NCI-H2196 (cell line): ENCODE measurements around the gene GIGYF2.
"Not testable (repeated sequence)": the region's sequence is repeated elsewhere in the genome, so short reads cannot be mapped to it uniquely, and the experiment has no call there.

Source experiments
- DNase-seq: peaks from one replicate; lab custom pipeline; 2025; ENCODE audit not compliant: unreplicated experiment; lab: John Stamatoyannopoulos, UW

Gene GIGYF2

DNA sequence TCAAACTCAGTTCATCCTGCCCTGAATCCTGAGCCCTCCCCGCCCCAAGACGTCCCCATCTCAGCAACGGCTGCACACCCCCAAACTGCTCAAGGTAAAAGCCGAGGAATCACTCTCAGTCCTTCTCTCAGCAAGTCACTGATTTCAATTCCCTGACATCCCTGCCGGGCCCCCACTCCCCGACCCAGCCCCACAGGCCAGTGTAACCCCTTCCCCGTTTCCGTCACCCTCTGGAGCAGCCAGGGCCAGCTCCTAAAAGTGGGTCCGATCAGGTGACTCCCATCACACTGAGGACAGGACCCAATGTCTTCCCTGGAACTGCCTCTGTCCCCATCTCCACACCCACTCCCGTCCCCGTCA is 193.4 kb downstream of the GIGYF2 start:
- DNase-seq, result no peak

DNA sequence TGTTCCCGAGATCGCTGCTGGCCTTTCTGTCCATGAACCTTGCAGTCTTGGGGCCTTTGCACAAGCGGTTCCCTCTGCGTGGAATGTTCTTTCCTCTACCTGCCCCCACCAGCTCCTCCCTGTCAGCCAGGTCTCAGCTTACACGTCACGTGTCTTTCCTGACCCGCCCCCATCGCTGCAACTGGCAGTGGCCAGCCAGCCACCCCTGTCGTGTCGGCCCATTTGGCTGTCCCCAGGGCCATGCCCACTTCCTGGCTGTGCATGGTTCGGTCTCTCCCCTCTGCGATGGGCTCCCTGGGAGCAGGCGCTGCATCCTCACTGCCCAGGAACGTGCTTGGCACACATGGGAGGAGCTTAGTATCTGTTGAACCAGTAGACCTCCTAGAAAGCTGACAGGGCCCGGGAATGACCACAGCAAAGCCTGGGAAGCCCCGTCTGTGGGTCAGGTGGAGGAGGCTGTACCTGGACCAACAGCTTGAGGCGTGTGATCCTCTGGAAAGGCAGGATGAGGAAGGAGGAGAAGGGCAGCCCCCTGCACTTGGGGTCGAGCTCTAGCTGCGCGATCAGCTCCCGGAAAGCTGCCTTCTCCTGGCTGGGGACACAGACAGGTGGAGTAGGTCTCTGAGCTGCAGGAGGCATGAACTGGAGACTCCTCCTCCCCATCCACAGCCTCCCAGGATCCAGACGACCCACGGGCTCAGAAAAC is 193.9 kb downstream of the GIGYF2 start:
- DNase-seq, result peak; percentile 73

DNA sequence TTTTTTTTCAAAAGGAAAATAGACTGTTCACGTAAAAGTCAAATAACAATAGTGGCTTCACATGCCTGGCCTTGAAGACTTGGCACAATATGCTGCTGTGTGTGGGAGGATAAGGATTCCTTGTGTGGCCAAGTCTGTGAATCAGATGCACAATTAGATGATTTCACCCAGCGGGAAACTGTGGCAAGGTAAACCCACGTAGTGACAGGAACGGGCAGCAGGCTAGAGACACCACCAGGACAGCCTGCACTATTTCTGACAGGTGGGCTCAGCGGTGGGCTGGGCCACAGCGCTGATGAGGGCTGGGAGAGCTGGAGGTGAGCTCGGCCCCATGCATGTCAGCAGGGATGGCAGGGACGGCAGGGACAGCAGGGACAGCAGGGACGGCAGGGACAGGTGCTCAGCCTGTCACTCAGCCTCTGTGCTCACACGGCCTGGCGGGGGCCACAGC is 194.5 kb downstream of the GIGYF2 start:
- DNase-seq, result no peak

DNA sequence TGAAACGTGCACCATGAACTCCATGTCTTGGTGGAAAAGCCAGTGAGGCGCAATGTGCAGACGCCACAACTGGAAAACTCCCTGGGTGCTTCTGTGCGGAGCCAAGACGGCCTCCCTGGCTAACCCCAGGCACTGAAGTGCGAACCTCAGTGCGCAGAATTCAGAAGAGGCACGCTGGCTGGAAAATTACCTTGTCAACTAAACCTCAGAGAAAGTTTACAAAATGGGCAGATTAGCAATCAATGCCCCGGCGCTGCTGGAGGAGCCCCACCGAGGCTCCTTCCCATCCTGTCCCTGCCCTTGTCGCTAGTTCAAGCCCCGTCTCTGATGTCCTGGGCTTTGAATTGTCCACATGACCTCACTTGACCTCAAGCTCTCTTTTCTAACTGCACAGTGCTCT is 195.1 kb downstream of the GIGYF2 start:
- no peak for DNase-seq

DNA sequence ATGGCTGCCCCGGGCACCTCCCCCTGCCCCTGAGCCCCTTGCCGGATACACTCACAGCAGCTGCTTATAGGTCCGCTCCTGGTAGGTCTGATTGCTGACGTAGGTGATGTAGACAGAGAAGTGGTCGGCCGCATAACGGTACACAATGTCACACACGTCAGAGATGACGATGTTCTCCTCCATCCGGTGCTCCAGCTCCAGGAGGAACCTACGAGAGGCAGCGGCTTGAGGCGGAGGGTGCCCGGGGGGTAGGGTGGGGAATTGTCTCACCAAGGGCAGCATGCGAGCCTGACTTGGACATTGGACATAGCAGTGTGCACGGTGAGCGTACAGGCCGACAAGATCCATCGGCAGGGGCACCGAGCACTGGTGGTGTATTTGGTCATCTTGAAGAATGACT is 195.7 kb downstream of the GIGYF2 start:
- DNase-seq, result no peak

DNA sequence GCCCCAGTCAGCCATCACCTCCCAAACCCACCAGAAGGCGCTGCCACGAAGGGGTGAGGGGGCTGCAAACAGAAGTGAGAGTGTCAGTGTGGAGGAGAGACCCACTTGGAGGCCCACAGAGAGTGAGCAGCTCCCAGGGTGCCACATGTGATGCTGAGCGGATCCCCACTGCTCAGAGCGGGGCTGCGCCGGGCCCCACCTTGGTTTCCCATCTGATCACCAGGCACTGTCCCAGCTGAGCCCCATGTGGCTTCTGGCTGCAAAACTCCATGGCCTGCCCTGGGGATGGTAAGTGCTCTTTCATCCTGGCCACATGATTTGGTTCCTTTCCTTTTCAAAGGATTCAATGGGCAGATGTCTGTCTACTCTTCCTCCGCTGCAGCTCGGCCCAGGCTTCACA is 196.7 kb downstream of the GIGYF2 start:
- DNase-seq, result no peak

DNA sequence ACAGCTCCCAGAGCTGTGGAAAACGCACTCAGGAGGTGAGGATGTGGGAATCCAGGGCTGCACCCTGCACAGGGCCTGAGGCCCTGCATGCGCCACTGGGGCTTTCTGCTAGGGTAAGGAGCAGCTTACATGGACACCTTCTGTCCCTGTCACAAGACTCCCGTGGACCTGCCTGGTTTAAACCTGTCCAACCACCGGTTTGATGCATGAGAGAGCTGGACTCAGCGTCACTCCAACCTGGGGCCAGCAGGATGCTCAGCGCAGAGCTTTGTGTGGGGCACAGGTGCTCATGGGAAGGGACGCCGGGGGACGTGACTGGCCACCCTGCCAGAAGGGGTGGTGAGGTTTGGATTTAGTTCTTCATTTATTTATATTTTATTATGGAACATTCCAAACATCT is 197.1 kb downstream of the GIGYF2 start:
- DNase-seq, result no peak

DNA sequence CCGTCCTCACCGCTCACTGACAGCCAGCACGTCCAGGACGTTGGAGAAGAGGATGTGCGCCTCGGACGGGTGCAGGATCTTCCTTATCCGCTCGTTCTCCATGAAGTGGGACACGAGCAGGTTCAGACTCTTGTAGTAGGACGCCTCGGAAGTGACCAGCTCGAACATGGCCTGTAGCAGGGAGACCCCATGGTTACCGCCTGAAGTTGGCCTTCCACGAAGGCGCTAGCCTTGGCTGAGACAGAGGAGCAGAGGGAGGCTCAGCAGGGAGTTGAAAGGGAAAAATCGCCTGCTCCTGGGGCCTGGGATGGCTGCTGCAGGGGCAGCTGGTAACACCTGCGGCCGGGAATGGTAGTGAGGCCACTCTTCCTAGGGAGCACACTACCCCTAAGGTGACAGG is 197.6 kb downstream of the GIGYF2 start:
- DNase-seq, result no peak

DNA sequence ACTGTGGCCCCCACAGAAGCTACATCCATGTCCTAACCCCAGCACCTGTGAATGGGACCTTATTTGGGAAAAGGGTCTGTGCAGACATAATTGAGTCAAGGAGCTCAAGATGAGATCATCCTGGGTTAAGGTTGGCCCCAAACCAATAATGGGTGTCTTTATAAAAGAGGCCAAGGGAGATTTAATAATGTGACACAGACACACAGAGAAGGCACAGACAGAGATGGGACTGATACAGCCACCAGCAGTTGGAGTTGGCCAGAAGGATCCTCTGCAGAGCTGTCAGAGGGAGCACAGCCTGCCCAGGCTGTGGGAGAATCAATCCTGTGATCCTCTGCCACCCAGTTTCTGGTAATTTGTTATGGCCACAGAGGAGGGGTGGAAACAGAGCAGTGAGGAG is 199.0 kb downstream of the GIGYF2 start:
- DNase-seq, result no peak

DNA sequence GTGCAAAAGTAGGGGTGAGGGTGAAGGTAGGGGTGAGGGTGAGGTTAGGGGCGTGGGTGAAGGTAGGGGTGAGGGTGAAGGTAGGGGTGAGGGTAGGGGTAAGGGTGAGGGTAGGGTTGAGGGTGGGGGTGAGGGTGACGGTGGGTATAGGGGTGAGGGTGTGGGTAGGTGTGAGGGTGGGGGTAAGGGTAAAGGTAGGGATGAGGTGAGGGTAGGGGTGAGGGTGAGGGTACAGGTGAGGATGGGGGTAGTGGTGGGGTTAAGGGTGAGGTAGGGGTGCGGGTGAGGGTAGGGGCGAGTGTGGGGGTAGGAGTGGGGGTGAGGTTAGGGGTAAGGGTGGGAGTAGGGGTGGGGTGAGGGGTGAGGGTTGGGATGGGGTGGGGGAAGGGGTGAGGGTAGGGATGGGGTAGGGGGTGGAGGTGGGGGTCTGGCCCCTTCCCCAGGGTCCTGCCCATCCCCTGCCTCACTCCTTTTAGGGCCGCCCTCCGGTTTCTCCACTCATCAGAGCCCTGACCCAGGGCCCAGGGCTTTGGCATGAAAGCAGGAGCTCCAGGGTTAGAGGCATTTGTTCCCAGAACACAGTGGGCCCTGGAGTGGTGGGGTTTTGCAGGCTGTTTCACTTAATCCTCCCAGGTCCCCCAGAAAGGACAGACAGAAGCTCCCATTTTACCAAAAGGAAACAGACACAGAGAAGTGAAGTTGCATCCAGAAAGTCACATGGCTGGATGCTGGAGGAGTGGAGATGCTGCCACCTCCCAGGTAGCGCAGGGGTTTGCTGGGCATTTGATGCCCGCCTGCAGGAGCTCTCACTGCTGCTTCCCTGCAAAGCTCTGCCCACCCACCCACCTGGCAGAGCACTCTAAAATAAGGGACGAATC is 199.8 kb downstream of the GIGYF2 start:
- DNase-seq, result no peak

DNA sequence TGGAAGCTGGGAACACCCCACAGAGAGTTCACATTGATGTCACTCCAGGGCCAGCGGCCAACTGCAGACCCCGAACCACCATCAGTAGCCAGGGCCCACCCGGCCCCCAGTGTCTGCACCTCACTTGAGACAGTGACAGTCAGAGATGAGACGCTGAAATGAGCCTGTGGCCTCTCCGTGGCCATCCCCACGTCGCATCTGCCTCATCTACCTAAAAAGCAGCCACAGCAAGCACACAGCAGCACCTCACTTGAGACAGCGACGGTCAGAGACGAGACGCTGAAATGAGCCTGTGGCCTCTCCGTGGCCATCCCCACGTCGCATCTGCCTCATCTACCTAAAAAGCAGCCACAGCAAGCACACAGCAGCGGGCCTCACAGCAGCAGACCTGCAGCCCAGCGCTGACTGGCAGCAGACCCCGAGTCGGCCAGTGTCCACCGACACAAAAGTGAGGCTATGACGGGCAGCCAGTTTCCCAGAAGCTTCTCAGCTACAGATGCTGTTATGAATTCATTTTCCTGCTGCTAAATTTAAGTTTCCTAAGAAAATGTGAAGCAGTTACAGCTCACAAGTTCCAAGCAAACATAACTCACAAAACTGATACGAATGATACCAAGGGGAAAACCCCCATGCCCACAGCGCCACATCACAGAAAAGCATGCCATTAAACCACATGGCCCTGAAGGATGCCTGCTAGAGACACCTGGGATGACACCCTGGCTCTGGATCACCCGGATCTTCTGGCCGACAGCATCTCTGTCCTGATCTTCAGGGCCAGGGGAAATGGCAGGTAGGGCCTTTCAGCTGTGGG is 200.7 kb downstream of the GIGYF2 start:
- DNase-seq, result no peak

DNA sequence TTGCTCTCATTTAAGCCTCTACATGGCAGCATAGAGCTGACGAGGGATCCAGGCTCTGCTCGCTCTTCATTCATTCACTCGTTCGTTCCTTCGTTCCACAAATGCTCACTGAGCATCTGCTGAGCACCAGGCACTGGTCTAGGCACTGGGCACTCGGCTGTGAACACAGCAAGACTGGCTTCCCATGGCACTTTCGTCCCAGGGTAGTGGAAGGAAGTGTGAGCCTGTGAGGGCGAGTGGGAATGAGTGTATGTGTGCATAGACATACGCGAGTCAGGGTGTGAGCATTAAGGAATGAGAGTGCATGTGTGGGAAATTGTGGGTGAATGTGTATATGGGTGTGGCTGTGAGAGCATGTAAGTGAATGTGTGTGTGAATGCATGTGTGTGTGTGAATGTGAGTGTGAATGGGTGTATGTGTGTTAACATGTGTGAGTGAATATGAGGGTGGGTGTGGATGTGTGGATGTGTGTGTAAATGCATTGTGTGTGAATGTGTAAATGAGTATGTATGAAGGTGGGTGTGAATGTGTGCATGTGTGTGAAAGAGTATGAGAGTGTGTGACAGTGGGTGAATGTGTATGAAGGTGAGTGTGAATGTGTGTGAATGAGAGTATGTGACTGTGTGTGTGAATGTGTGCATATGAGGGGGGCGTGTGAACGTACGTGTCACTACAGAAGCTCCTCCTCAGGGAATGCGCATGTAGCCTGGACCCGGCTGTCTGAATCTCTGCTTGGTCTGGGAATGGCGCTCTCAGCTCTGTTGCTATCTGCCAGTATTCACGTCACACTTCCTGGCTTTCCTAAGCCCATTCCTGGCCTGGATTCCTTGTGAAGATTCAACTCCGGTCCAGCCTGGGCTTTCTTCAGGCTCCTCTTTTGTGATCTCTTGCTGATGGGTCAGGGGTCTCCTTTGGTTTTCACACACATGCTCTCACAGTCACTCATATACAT is 201.7 kb downstream of the GIGYF2 start:
- DNase-seq, result no peak

DNA sequence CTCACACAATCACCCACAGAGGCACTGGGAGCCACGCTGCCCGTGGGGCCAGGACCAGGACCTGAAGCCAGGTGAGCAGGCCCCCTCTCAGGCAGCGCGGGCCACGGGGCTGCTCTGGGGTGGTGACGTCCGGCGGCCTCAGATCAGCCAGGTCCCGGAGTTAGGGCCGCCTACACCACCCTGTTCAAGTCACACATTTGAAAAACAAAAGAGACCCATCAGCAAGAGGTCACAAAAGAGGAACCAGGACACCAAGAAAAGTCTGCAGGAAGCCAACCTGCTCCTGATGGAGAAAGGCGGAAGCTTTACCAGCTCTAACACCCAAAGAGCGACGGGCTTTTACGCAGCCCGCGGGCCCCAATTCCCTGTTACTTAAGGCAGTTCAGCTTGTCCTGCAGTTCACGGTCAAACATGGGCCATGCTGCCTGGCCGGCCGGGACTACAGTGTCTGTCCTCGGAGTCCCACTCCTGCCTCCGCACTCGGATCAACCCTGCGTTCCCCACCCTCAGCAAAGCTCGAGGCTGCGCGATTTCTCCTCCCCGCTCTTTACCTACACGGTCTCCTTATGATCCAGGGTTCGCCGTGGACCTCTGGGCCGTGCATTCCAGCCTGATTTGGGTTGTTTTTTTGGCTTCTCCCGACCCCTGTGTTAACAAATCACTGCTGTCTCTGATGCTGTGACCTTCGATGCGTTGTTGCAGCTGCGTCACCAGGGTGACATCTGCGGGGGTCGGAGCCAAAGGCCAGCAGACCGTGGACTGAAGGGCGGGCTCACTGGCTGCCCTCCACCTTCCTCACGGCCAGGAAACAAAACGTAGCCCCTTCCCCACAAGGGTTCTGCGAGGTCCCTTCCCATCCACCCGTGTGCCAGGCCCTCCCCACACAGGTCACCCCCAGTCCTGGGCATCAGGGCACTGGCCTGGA is 203.9 kb downstream of the GIGYF2 start:
- DNase-seq, result no peak

DNA sequence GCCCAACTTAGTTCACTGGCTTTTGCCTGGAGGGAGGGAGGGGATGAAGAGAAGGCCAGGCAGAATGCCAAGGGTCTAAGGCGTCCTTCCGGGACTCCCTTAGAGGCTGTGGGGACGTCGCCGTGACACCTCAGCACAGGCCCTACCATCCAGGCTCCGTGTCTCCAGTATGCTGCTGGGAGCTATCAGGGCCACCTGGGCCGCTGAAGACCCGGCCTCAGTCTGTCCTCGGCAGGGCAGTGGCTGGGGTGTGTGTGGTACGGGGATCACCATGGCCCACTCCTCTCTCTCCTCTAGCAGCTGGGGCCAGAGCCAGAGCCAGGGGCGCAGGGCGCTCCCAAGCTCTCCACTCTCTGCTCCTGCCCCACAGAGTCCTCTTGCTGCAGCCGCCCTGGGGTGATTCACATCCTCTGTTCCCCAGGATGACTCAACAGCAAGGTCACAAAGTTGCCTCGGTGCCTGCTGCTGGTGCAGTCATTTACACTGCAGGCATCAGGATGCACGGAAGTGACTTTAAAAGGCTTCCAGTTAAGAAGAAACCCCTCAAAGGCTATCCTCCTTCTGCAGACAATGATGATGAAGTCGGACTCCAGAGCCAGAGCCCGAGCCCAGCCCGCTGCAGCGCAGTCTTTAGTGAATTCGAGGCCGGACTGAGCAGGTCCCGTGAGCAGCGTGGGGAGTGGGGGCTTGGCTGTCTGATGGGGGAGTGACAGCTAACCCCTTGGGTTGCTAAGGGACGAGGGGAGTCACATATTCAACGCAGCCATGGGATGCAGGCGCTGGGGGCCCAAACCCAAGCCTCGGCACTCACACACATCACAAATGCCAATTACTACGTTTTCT is 204.8 kb downstream of the GIGYF2 start:
- DNase-seq, result no peak

DNA sequence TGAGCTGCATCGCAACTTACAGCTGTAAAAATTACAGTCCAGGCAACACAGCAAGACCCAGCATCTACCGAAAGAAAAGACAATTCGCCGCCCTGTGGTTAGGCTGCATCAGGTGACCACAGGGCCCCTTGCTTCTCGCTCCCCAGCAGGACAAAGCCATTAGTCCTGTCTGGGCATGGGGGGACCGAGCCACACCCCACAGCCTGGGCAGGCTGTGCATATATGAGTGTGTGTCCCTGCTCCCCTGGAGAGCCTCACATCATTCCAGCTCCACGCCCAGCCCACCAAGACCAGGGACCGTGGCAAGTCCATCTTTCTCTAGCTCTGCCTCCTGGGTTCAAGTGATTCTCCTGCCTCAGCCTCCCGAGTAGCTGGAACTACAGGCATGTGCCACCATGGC is 206.9 kb downstream of the GIGYF2 start:
- no peak for DNase-seq

DNA sequence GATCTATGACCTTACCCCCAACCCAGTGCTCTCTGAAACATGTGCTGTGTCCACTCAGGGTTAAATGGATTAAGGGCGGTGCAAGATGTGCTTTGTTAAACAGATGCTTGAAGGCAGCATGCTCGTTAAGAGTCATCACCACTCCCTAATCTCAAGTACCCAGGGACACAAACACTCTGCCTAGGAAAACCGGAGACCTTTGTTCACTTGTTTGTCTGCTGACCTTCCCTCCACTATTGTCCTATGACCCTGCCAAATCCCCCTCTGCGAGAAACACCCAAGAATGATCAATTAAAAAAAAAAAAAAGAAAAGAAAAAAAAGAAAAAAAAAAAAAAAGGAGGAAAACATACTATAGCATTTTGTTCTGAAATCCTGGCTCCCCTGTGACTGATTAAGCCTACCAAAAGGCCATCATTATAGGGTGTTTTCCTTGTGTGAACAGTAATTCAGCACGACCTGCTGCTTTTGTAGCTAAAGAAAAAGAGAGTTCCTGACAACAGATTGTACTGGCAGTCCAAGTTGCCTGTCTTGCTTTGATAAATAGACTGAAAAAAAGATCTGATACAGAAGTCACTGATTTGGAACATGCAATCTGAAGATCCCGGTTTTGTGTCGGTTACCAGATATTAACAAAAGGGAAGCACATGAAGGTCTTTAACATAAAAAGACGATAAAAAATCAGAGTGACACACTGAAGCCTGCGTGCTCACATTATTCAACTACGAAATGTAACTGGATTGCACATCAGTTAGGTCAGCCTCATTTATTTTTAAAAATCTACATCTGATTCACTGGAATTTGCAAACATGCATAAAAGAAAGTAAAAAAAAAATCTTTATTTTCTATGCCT is 210.0 kb downstream of the GIGYF2 start:
- DNase-seq, result peak; percentile 3

DNA sequence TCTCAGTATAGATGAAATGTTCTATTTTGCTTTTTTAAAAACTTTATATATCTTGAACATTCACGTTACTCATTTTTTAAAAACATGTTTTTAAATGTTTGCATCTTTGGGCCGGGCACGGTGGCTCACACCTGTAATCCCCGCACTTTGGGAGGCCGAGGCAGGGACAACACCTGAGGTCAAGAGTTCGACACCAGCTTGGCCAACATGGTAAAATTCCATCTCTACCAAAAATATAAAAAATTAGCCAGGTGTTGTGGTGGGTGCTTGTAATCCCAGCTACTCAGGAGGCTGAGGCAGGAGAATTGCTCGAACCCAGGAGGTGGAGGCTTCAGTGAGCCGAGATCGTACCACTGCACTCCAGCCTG is 210.6 kb downstream of the GIGYF2 start:
- DNase-seq, result not testable (repeated sequence)

DNA sequence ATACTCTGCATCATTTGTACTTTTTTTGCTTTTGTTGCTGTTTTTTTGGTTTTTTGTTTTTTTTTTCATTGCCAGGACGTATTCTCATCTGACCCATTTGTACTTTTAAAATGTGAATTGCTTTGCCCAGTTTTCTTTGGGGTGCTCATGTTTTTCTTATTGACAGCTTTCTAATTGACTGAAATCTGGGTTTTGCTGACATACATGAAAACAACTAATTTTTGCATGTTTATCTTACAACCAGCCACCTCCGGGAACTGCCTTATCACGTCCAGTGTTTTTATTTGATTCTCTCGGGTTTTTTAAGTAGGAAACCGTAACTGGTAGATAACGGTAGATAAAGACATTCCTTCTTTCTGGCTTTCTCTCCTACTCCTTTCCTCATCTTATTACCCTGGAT is 211.6 kb downstream of the GIGYF2 start:
- DNase-seq, result no peak
